GM21390 (cell line): Measurements from ENCODE around the gene POU2AF2.
"Not testable (repeated sequence)": the region's sequence is repeated elsewhere in the genome, so short reads cannot be mapped to it uniquely, and the experiment has no call there.

Experiments
- ATAC-seq: cut with Tn5 transposase; IDR thresholded peaks from one replicate; pipeline ENCODE4 v1.9.1; 2021; ENCODE audit not compliant: unreplicated experiment

Gene POU2AF2

GRCh38 chr11:111245425-111245824 lies at the start of gene POU2AF2:
TSS of gene POU2AF2 (plus strand) at chr11:111245725. CDS start at chr11:111245854, 129 bp downstream.
- no peak for ATAC-seq

- no peak for ATAC-seq
These were observed 45.5 kb upstream of the POU2AF2 start for GRCh38 chr11:111200010-111200534.

- no peak for ATAC-seq
These were observed 41.3 kb upstream of the POU2AF2 start for GRCh38 chr11:111204211-111204610.

GRCh38 chr11:111205632-111206385 lies 39.7 kb upstream of the POU2AF2 start:
- ATAC-seq: no peak

- ATAC-seq: no peak
These were observed 39.1 kb upstream of the POU2AF2 start for GRCh38 chr11:111206472-111206871.

- ATAC-seq: no peak
These were observed 38.3 kb upstream of the POU2AF2 start for GRCh38 chr11:111207213-111207612.

- no peak for ATAC-seq
These were observed 35.8 kb upstream of the POU2AF2 start for GRCh38 chr11:111209543-111210355.

GRCh38 chr11:111213256-111213655 lies 32.3 kb upstream of the POU2AF2 start:
- ATAC-seq: no peak

GRCh38 chr11:111220721-111221120 lies 24.8 kb upstream of the POU2AF2 start:
- no peak for ATAC-seq

GRCh38 chr11:111221208-111221607 lies 24.3 kb upstream of the POU2AF2 start:
- ATAC-seq: no peak

GRCh38 chr11:111221936-111222335 lies 23.6 kb upstream of the POU2AF2 start:
- ATAC-seq: not testable (repeated sequence)

GRCh38 chr11:111222821-111223455 lies 22.6 kb upstream of the POU2AF2 start:
- not testable (repeated sequence) for ATAC-seq

GRCh38 chr11:111225881-111226280 lies 19.6 kb upstream of the POU2AF2 start:
- no peak for ATAC-seq

GRCh38 chr11:111229604-111230003 lies 15.9 kb upstream of the POU2AF2 start:
- ATAC-seq: no peak

- peak; percentile 32 for ATAC-seq
These were observed 15.4 kb upstream of the POU2AF2 start for GRCh38 chr11:111230122-111230465.

- ATAC-seq: no peak
These were observed 13.7 kb upstream of the POU2AF2 start for GRCh38 chr11:111231836-111232235.

- ATAC-seq: no peak
These were observed 9.1 kb upstream of the POU2AF2 start for GRCh38 chr11:111236383-111236782.

GRCh38 chr11:111237926-111238325 lies 7.6 kb upstream of the POU2AF2 start:
- no peak for ATAC-seq

GRCh38 chr11:111246956-111247355 lies 1.4 kb downstream of the POU2AF2 start:
- ATAC-seq: no peak

GRCh38 chr11:111250936-111251335 lies 5.4 kb downstream of the POU2AF2 start:
- ATAC-seq: no peak

- ATAC-seq: no peak
These were observed 7.6 kb downstream of the POU2AF2 start for GRCh38 chr11:111253131-111253530.
